Glomerular visceral epithelial cell (primary cell): ENCODE data around the gene SSTR3.
"Not testable (repeated sequence)": the region's sequence is repeated elsewhere in the genome, so short reads cannot be mapped to it uniquely, and the experiment has no call there.

Experiments used
- DNase-seq: peaks from one replicate; pipeline ENCODE4 v3.0.0-alpha.2; 2016; ENCODE audit errors: extremely low spot score

Gene SSTR3

DNA sequence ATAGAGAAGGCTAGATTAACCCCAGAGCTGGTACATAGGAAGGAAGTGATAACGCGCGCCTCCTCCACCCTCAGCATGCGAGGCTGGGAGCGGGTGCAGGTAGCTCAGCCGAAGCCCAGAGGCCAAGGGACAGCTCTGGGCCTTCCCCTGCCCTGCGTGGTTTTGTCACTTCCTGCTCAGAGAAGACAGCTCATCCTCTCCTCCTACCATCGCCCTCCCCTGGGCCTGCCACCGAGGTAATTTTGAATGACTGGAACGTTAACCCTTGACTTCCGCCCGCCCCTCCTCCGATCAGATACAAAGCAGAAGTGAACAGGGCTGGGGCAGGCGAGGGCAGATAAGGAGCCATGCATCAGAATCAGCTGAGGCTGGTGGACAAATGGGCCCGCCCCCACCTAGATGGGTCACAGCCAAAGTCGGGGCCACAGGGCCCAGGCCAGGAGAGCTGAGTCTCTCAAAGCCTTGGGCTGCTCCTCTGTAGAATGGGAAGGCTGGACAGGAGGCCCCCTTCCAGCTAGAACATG is 30.2 kb upstream of the SSTR3 start:
- peak; percentile 66 for DNase-seq

GRCh38 chr22:37241351-37242142 is 29.3 kb upstream of the SSTR3 start:
- no peak for DNase-seq

GRCh38 chr22:37240941-37241320 is 28.7 kb upstream of the SSTR3 start:
- DNase-seq: no peak

DNA sequence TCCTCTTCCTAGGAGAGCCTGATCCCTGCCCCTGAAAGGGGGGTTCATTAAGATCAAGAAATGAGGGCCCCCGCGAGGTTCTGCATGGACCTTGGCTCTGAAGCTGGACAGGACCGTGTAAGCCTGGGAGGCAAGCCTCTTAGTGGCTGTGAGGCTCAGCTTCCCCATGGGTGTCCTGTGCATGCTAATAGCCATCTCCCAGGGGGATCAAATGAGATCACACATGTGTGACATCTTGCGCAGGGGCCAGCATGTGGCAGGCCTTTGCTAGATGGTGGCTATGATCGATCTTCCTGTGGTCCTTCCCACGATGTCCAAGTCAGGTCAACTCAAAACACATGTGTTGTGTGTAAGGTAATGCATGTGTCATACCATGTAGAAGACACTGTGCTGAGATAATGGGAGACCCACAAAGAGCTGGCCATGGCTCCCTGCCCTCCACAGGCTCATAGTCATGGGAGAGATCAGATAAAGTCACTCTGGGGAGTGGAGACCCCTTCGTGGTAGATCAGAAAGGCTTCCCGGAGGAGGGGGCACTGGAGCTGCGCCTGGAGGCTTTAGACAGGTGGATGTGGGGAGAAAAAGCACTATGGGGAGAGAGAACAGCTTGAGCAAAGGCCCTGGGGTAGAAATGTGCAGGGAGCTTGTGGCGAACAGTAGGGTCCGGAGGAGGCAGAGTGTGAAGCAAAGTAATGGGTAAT is 28.1 kb upstream of the SSTR3 start:
- DNase-seq: no peak

GRCh38 chr22:37239336-37240239 is 27.3 kb upstream of the SSTR3 start:
- DNase-seq: no peak

DNA sequence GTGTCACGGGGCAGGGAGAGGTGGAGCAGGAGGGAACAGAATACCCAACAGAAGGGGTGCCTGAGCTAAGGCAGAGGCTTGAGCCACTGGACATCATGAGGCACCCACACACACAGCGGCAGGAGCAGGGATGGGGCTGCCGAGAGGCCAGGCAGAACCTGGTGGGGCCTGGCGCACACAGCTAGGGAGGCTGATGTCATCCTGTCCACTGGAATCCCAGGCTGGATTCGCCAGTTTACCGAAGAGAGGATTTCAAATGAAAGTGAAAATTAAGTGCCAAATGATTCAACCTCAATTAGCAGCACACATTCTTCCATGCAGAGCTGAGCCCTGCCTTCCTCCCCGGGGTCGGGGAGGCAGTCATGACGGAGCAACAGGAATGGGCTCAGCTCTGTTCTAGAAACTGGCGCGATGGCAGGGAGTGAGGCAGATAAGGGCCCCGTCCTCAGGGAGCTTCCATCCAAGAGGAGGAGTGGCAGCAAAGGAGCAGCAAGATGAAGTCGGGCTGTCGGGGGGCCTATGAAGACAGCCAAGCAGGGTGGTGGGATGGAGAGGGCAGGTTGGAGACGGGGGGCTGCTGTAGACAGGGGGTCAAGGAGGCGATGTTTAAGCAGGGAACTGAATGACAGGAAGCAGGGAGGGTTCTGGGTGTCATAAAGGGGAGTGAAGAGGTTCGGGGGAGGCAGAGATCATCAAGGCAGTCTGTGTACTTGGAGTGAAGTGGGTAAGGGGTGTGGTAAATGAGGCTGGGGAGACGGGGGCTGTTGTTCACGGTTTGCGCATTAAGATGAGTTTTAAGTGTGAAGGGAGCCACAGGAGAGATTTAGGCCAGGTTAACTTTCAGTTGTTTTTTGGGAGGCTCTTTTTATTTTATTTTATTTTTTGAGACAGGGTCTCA is 25.3 kb upstream of the SSTR3 start:
- peak; percentile 22 for DNase-seq

DNA sequence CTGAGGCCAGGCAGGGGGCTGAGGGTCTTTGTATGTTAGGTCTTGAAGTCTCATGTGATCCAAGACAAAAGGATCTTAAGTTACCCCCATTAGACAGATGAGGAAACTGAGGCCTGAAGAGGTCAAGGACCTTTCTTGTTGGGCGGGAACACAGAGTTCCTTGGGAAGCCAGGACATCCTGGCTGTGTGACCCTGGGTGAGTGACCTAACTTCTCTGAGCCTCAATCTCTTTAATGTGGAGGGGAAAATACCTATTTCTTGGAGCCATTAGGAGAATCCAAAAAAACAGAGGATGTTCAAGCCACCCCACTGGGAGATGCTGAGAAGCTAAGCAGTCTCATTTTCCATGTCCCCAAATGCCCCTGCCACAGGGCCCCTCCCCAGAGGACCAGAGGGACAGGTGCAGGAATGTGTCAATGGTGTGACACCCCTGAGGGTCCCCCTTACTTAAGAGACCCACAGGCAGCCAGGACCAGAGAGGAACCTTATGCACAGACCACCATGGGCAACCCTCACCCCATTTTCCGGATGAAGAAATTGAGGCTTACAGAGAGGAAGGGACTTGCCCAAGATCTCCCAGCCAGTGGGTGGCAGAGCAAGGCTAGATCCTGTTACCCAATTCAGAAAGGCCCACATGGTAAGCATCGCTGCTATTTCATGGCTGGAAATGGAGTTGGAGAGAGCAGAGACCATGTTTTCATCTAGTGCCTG is 23.8 kb upstream of the SSTR3 start:
- no peak for DNase-seq

DNA sequence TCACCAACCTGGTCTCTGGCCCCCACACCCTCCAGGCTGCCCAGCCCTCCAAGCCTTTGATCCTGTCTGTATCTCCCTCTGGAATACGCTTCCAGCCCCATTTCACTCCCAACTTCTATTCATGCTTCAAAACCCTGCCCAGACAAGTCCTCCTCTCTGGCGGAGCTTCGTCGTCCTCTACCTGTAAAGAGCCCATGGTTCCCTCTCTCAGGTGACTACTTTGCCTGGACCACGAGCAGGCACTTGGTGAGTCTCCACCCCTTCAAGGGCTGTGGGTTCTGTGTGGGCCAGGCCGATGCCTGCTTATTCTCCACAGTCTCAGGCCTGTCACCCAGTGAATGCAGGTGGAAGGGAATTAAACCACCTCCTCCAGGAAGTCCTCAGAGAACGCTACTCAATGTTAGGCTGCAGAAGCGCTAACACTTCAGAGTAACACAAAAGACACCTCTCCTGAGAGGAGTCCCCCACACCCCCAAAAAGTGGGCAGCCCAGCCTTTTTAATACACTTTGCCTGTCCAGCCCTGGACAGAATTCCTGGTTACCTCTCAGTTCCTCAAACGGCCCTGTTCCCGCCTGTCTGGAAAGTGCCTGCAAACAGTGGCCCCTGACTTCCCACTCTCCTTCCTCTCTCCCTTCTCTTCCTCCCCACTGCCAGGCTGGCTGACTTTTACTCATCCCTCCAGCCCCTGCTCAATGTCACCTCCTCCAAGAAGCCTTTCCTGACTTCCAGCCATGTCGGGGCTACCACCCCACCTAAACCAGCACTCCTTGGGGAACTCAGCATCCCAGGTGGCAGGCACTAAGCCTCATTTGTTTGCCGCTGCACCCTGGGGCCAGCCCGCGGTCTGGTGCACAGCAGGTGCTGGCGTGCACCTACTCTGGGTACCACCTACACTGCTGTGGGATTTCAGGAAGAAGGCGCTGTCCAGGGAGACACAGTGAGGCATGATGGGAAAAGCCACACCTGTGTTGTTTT is 22.7 kb upstream of the SSTR3 start:
- DNase-seq: no peak

DNA sequence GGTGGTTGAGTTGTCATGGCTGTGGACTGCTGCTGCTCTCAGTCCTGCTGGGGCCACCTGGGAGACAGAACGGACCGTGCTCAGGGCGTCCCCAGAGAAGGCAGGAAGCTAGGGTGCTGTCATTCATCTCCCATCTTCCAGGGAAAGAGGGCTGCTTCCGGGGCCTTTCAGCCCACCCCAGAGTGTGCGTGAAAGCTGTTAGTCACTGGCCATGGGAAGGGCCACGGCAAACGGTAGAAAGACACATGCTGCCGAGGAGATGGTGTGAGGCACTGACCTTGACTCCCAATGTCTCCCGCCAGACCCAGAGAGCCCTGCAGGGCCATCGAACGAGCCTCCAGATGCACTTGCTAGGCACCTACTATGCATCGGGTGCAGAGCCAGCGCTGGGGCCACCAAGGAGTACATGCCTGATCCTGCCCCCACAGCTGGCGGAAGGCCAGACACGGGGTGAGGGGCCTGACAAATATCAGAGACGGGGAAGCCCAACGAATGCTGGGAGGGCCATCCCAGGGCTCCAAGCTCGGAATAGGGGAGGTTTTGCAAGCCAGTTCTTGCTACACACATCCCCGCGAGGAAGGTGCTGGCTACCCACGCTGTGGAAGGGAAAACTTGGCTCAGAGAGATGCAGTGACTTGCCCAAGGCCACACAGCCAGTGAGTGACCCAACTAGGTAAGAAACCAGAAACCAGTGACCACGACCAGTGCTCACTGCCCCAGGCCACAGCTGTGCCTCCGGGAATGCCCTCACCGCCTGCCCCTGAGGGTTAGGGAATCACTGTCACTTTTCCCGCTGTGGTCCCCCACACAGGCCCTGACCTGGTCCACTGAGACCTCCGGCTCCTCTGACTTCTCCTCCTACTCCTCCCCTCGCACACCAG is 21.7 kb upstream of the SSTR3 start:
- no peak for DNase-seq

DNA sequence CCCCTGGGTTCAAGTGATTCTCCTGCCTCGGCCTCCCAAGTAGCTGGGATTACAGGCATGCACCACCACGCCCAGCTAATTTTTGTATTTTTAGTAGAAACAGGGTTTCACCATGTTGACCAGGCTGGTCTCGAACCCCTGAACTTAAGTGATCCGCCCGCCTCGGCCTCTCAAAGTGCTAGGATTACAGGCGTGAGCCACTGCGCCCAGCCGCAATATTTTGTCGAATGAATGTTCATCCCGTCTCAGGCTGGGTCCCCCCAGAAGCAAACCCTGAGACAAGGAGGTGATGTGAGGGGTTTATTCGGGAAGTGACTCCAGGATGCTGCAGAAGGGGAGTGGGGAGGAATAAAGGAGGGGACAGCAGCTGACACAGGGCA is 21.1 kb upstream of the SSTR3 start:
- not testable (repeated sequence) for DNase-seq

GRCh38 chr22:37232140-37232998 is 20.1 kb upstream of the SSTR3 start:
- DNase-seq: no peak

GRCh38 chr22:37231406-37232139 is 19.3 kb upstream of the SSTR3 start:
- DNase-seq: no peak

GRCh38 chr22:37230673-37231405 is 18.6 kb upstream of the SSTR3 start:
- DNase-seq: no peak

GRCh38 chr22:37229805-37230672 is 17.8 kb upstream of the SSTR3 start:
- DNase-seq: peak; percentile 63
